ENCODE data around the gene SALL1. TPM values are rescaled to one million over a fixed set of nuclear protein-coding genes. Genes with fewer than 3 reads are reported as not detected.

Gene SALL1
- total RNA-seq, 1 donor from 2014 or later: not detected

DNA sequence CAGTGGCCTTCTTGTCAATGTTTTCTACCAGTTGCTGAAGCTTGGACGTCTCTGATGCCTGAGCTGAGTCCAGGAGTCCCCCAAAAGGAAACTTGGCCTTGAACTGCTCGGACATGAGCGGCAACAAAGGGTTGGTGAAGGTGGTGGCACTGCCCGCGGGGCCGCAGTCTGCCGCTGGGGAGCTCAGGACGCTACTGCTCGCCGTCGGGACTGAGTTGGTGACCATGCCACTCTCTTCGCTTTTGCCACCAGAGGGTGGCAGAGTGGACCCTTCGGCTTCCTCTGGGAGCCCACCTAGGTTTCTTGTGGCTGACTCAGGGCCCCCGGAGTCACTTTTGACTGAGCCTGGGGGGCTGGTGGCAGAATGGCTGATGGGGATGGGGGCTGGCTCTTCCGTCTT is 11.0 kb downstream of the SALL1 start:
- Mint-ChIP-seq H3K27ac (no peak overlapping the region), H3K27me3 (peaks cover 15% of the 10 kb centered on the region), H3K4me1 (no peaks in the 10 kb centered on the region), H3K4me3 (no peak overlapping the region), H3K9me3 (no peaks in the 10 kb centered on the region), H3K36me3 (ENCODE audit: low read depth) (no peaks in the 10 kb centered on the region)
- POLR2A ChIA-PET: no interaction called here
- CTCF ChIA-PET: no interaction called here
- intact Hi-C loops (cut with micrococcal nuclease): no loop called here
- TF ChIP-seq, protein P1, sequence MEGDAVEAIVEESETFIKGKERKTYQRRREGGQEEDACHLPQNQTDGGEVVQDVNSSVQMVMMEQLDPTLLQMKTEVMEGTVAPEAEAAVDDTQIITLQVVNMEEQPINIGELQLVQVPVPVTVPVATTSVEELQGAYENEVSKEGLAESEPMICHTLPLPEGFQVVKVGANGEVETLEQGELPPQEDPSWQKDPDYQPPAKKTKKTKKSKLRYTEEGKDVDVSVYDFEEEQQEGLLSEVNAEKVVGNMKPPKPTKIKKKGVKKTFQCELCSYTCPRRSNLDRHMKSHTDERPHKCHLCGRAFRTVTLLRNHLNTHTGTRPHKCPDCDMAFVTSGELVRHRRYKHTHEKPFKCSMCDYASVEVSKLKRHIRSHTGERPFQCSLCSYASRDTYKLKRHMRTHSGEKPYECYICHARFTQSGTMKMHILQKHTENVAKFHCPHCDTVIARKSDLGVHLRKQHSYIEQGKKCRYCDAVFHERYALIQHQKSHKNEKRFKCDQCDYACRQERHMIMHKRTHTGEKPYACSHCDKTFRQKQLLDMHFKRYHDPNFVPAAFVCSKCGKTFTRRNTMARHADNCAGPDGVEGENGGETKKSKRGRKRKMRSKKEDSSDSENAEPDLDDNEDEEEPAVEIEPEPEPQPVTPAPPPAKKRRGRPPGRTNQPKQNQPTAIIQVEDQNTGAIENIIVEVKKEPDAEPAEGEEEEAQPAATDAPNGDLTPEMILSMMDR (IDR thresholded peaks at IDR 0.05): no peak
- DNase-seq (no peak), ATAC-seq (ENCODE audit: low read depth) (no peak)

DNA sequence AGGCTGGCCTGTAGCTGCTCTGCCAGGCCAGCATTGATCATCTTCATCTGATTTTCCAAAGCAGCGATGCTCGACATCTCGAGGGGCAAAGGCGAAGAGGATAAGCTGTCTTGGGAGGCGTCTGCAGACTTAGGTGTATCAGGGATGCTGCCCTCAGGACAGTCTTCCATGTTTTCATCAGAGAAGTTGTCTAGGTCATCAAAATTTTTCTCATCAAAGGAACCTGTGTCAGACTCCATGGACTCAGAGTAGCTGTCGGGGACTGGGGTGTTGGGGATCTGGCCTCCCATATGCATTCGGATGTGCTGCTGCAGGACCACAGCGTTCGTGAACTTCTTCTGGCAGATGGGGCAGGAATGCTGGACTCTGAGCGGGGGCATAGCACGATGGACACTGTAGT is 11.5 kb downstream of the SALL1 start:
- H3K9me3 Mint-ChIP-seq: no peaks in the 10 kb centered on the region
- ATAC-seq (ENCODE audit: low read depth) (no peak), DNase-seq (no peak)
- no peaks in the 10 kb centered on the region for H3K36me3 Mint-ChIP-seq (ENCODE audit: low read depth)
- TF ChIP-seq, protein P1 (IDR thresholded peaks at IDR 0.05): no peak
- H3K27ac Mint-ChIP-seq: no peak overlapping the region
- H3K4me3 Mint-ChIP-seq: no peak overlapping the region
- intact Hi-C loops (cut with micrococcal nuclease): no loop called here
- CTCF ChIA-PET: no interaction called here
- H3K4me1 Mint-ChIP-seq: no peaks in the 10 kb centered on the region
- POLR2A ChIA-PET: no interaction called here
- peaks cover 17% of the 10 kb centered on the region for H3K27me3 Mint-ChIP-seq

DNA sequence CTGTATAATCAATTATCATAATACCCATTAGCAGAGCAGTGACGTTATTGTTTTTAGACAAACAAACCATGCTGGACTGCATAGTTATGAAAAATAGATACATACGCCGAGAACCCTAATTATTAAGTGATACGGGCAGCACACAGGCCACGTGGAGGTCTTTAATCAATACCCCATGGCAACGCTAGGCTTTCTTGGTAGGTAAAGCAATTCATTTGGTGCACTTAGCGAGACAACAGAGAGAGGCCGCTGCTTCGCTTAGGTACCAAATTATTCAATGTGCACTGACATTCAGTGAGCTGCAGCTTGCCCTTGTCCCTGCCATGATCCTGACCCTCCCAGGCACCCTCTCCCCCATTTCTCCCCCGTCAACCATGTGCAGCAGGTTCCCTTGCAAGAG is 12.9 kb downstream of the SALL1 start:
- ATAC-seq (ENCODE audit: low read depth) (no peak), DNase-seq (no peak)
- POLR2A ChIA-PET: no interaction called here
- CTCF ChIA-PET: no interaction called here
- H3K9me3 Mint-ChIP-seq: no peaks in the 10 kb centered on the region
- no peaks in the 10 kb centered on the region for H3K36me3 Mint-ChIP-seq (ENCODE audit: low read depth)
- H3K4me1 Mint-ChIP-seq: no peaks in the 10 kb centered on the region
- peaks cover 21% of the 10 kb centered on the region for H3K27me3 Mint-ChIP-seq
- TF ChIP-seq, protein P1 (IDR thresholded peaks at IDR 0.05): no peak
- H3K27ac Mint-ChIP-seq: no peak overlapping the region
- no peak overlapping the region for H3K4me3 Mint-ChIP-seq
- intact Hi-C loops (cut with micrococcal nuclease): no loop called here

DNA sequence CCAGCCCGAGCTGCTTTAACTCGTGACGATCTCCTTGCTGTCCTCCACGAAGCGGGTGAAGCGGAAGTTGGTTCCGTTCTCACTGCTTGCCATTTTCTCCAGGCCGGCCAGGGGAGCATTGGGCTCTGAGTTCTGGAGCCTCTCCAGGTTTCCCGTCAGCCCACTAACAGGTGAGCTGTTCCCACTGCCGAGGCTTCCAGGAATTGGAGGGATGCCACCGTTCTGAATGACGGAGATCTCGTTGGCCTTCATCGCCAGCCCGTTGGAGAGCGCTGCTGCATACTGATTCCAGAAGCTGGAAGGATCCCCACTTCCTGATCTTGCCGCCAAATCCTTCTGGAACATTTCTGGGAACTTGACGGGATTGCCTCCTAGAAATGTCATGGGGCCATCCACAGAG is 14.0 kb downstream of the SALL1 start:
- POLR2A ChIA-PET: no interaction called here
- Mint-ChIP-seq H3K4me3 (no peak overlapping the region), H3K9me3 (no peaks in the 10 kb centered on the region), H3K36me3 (ENCODE audit: low read depth) (no peaks in the 10 kb centered on the region), H3K4me1 (no peaks in the 10 kb centered on the region), H3K27me3 (peaks cover 23% of the 10 kb centered on the region), H3K27ac (no peak overlapping the region)
- TF ChIP-seq, protein P1 (IDR thresholded peaks at IDR 0.05): no peak
- no peak for DNase-seq
- intact Hi-C loops (cut with micrococcal nuclease): no loop called here
- CTCF ChIA-PET: no interaction called here
- no peak for ATAC-seq (ENCODE audit: low read depth)

DNA sequence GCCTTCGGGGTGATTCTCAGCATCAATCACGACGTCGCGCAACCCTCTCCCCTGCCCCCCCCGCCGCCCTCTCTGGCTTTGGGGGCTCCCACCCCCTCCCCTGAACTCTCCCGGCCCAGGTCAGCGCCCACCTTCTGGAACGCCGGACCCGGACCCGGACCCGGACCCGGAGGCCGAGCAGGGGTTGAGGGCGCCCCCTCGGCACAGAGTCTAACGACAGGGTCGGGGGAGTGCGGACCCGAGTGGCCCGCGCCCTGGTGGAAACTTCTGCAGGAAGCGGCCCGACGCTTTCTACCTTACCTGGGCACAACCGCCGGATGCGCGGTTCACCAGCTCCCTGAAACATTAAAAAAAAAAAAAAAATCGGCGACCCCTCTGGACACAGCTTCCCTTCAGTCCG is 16.2 kb downstream of the SALL1 start:
- ChIA-PET POLR2A (no interaction called here), CTCF (no interaction called here)
- TF ChIP-seq, protein P1 (IDR thresholded peaks at IDR 0.05): no peak
- H3K27me3 Mint-ChIP-seq: peaks cover 33% of the 10 kb centered on the region
- H3K4me3 Mint-ChIP-seq: no peak overlapping the region
- no peak overlapping the region for H3K27ac Mint-ChIP-seq
- no peaks in the 10 kb centered on the region for H3K4me1 Mint-ChIP-seq
- H3K36me3 Mint-ChIP-seq (ENCODE audit: low read depth): no peaks in the 10 kb centered on the region
- intact Hi-C loops (cut with micrococcal nuclease): no loop called here
- H3K9me3 Mint-ChIP-seq: no peaks in the 10 kb centered on the region
- ATAC-seq (ENCODE audit: low read depth): no peak
- no peak for DNase-seq

Measured in activated B cell treated with CpG ODN at 0.5 μM for 24 hours (primary cell).